ENCODE results near the gene CDK7. TPM values are rescaled to one million over a fixed set of nuclear protein-coding genes. Genes with fewer than 3 reads are reported as not detected.
A peak's percentile ranks its signal among the peaks of the same experiment; 100 is the strongest.

CDK7 gene
- total and polyA plus RNA-seq, 7 experiments from 2014 or later: 18.2 to 28.9 (median 21.8) TPM

- ATAC-seq: no peak
Observed at GRCh38 chr5:69276422-69277174, 41.9 kb downstream of the CDK7 start.

DNA sequence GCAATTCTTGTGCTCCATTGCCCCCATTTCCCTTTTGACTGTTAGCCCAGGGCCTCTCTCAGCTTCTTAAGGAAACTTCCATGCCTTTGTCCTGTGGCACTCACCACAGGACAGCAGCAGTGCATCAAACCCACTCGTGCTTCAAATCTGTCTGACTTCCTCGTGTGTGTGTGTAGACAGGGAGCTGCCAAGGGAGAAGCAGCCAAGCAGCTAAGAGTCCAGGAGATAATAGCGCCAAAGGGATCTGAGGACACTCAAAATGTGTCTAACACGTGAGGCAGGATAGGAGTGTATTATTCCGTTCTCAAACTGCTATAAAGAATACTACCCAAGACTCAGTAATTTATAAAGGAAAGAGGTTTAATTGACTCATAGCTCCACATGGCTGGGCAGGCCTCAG is 44.8 kb downstream of the CDK7 start:
- Mint-ChIP-seq H3K4me1 (no peaks in the 10 kb centered on the region), H3K9me3 (no peaks in the 10 kb centered on the region), H3K27ac (peak overlapping the region in 3 of 9 donors; percentile 36 to 59 (median 54)), H3K36me3 (peaks cover 4 to 39% (median 19%) of the 10 kb centered on the region in 5 donors), H3K4me3 (no peak overlapping the region), H3K27me3 (no peaks in the 10 kb centered on the region)
- Histone ChIP-seq H3K27me3 (ENCODE audit: control insufficient read depth in 2 of 2, insufficient read depth in 2 of 2, low read length in 2 of 2) (no peaks in the 10 kb centered on the region), H3K27ac (ENCODE audit: low read depth, low read length) (no peak overlapping the region), H3K4me1 (ENCODE audit: control insufficient read depth in 2 of 2, insufficient read depth in 2 of 2, low read length in 2 of 2) (no peaks in the 10 kb centered on the region), H3K36me3 (ENCODE audit: control insufficient read depth in 2 of 3, insufficient read depth in 3 of 3, low read length in 3 of 3) (peaks cover 0 to 26% (median 0%) of the 10 kb centered on the region in 3 experiments), H3K4me3 (ENCODE audit: low read length) (no peak overlapping the region), H3K9me3 (ENCODE audit: control insufficient read depth in 2 of 3, low read length in 3 of 3) (no peaks in the 10 kb centered on the region)
- ChIA-PET CTCF (no interaction called here), POLR2A (interaction anchor here (0.6 kb wide), 1 partner anchor 51 kb away, joined by 3 read pairs; no protein-coding TSS in a partner anchor)
- intact Hi-C loops (cut with micrococcal nuclease): no loop called here
- DNase-seq (no peak), ATAC-seq (no peak)

More at GRCh38 chr5:69276422-69277174, 41.9 kb downstream of the CDK7 start:
- DNase-seq: no peak
- POLR2A ChIA-PET: no interaction called here
- Histone ChIP-seq H3K4me3 (ENCODE audit: low read length) (no peak overlapping the region), H3K27ac (ENCODE audit: low read depth, low read length) (no peak overlapping the region), H3K27me3 (ENCODE audit: control insufficient read depth in 2 of 2, insufficient read depth in 2 of 2, low read length in 2 of 2) (no peaks in the 10 kb centered on the region), H3K4me1 (ENCODE audit: control insufficient read depth in 2 of 2, insufficient read depth in 2 of 2, low read length in 2 of 2) (no peaks in the 10 kb centered on the region), H3K36me3 (ENCODE audit: control insufficient read depth in 2 of 3, insufficient read depth in 3 of 3, low read length in 3 of 3) (peaks cover 0 to 22% (median 5%) of the 10 kb centered on the region in 3 experiments), H3K9me3 (ENCODE audit: control insufficient read depth in 2 of 3, low read length in 3 of 3) (no peaks in the 10 kb centered on the region)
- H3K27me3 Mint-ChIP-seq: no peaks in the 10 kb centered on the region
- no peak overlapping the region for H3K4me3 Mint-ChIP-seq
- no peaks in the 10 kb centered on the region for H3K9me3 Mint-ChIP-seq
- CTCF ChIA-PET: no interaction called here
- intact Hi-C loops (cut with micrococcal nuclease): no loop called here
- H3K36me3 Mint-ChIP-seq: peaks cover 4 to 33% (median 23%) of the 10 kb centered on the region in 5 donors
- no peak overlapping the region for H3K27ac Mint-ChIP-seq
- peaks cover 0 to 14% (median 7%) of the 10 kb centered on the region in 7 donors for H3K4me1 Mint-ChIP-seq

- Histone ChIP-seq H3K4me3 (ENCODE audit: low read length) (no peak overlapping the region), H3K9me3 (ENCODE audit: control insufficient read depth in 2 of 3, low read length in 3 of 3) (no peaks in the 10 kb centered on the region), H3K27me3 (ENCODE audit: control insufficient read depth in 2 of 2, insufficient read depth in 2 of 2, low read length in 2 of 2) (no peaks in the 10 kb centered on the region), H3K4me1 (ENCODE audit: control insufficient read depth in 2 of 2, insufficient read depth in 2 of 2, low read length in 2 of 2) (no peaks in the 10 kb centered on the region), H3K27ac (ENCODE audit: low read depth, low read length) (no peak overlapping the region), H3K36me3 (ENCODE audit: control insufficient read depth in 2 of 3, insufficient read depth in 3 of 3, low read length in 3 of 3) (peaks cover 0 to 30% (median 0%) of the 10 kb centered on the region in 3 experiments)
- CTCF ChIA-PET: no interaction called here
- intact Hi-C loops (cut with micrococcal nuclease): no loop called here
- Mint-ChIP-seq H3K36me3 (peaks cover 4 to 42% (median 18%) of the 10 kb centered on the region in 5 donors), H3K27ac (peak overlapping the region in 2 of 9 donors; percentile 16 to 82), H3K27me3 (no peaks in the 10 kb centered on the region), H3K4me1 (peaks cover 0 to 1% (median 0%) of the 10 kb centered on the region in 7 donors), H3K4me3 (no peak overlapping the region), H3K9me3 (no peaks in the 10 kb centered on the region)
- POLR2A ChIA-PET: no interaction called here
- DNase-seq (no peak), ATAC-seq (no peak)
Observed at GRCh38 chr5:69281114-69281513, 46.4 kb downstream of the CDK7 start.

GRCh38 chr5:69284203-69284602 is 49.5 kb downstream of the CDK7 start:
- Histone ChIP-seq H3K27me3 (ENCODE audit: control insufficient read depth in 2 of 2, insufficient read depth in 2 of 2, low read length in 2 of 2) (no peaks in the 10 kb centered on the region), H3K36me3 (ENCODE audit: control insufficient read depth in 2 of 3, insufficient read depth in 3 of 3, low read length in 3 of 3) (peaks cover 0 to 22% (median 0%) of the 10 kb centered on the region in 3 experiments), H3K27ac (ENCODE audit: low read depth, low read length) (no peak overlapping the region), H3K4me1 (ENCODE audit: control insufficient read depth in 2 of 2, insufficient read depth in 2 of 2, low read length in 2 of 2) (no peaks in the 10 kb centered on the region), H3K4me3 (ENCODE audit: low read length) (no peak overlapping the region), H3K9me3 (ENCODE audit: control insufficient read depth in 2 of 3, low read length in 3 of 3) (no peaks in the 10 kb centered on the region)
- H3K9me3 Mint-ChIP-seq: no peaks in the 10 kb centered on the region
- CTCF ChIA-PET: no interaction called here
- POLR2A ChIA-PET: no interaction called here
- H3K27me3 Mint-ChIP-seq: no peaks in the 10 kb centered on the region
- no peak for DNase-seq
- ATAC-seq: no peak
- peaks cover 0 to 2% (median 0%) of the 10 kb centered on the region in 7 donors for H3K4me1 Mint-ChIP-seq
- H3K36me3 Mint-ChIP-seq: peaks cover 4 to 30% (median 13%) of the 10 kb centered on the region in 5 donors
- no peak overlapping the region for H3K4me3 Mint-ChIP-seq
- intact Hi-C loops (cut with micrococcal nuclease): no loop called here
- H3K27ac Mint-ChIP-seq: peak overlapping the region in 2 of 9 donors; percentile 10 to 29

- intact Hi-C loops (cut with micrococcal nuclease): no loop called here
- Mint-ChIP-seq H3K4me3 (no peak overlapping the region), H3K9me3 (no peaks in the 10 kb centered on the region), H3K27ac (peak overlapping the region in 3 of 9 donors; percentile 2 to 43 (median 12)), H3K27me3 (no peaks in the 10 kb centered on the region), H3K36me3 (peaks cover 0 to 19% (median 9%) of the 10 kb centered on the region in 5 donors), H3K4me1 (peaks cover 0 to 2% (median 0%) of the 10 kb centered on the region in 7 donors)
- H3K36me3 ChIP-seq (ENCODE audit: control insufficient read depth in 2 of 3, insufficient read depth in 3 of 3, low read length in 3 of 3): peaks cover 0 to 11% (median 0%) of the 10 kb centered on the region in 3 experiments
- H3K4me3 ChIP-seq (ENCODE audit: low read length): no peak overlapping the region
- H3K9me3 ChIP-seq (ENCODE audit: control insufficient read depth in 2 of 3, low read length in 3 of 3): no peaks in the 10 kb centered on the region
- POLR2A ChIA-PET: no interaction called here
- DNase-seq (no peak), ATAC-seq (no peak)
- CTCF ChIA-PET: no interaction called here
- no peaks in the 10 kb centered on the region for H3K27me3 ChIP-seq (ENCODE audit: control insufficient read depth in 2 of 2, insufficient read depth in 2 of 2, low read length in 2 of 2)
- no peak overlapping the region for H3K27ac ChIP-seq (ENCODE audit: low read depth, low read length)
- H3K4me1 ChIP-seq (ENCODE audit: control insufficient read depth in 2 of 2, insufficient read depth in 2 of 2, low read length in 2 of 2): no peaks in the 10 kb centered on the region
Observed at GRCh38 chr5:69285448-69286116, 50.9 kb downstream of the CDK7 start.

GRCh38 chr5:69288069-69288468 is 53.4 kb downstream of the CDK7 start:
- Mint-ChIP-seq H3K4me3 (no peak overlapping the region), H3K27me3 (no peaks in the 10 kb centered on the region), H3K4me1 (peaks cover 0 to 2% (median 0%) of the 10 kb centered on the region in 7 donors), H3K9me3 (no peaks in the 10 kb centered on the region), H3K27ac (no peak overlapping the region), H3K36me3 (peaks cover 0 to 24% (median 4%) of the 10 kb centered on the region in 5 donors)
- H3K4me1 ChIP-seq (ENCODE audit: control insufficient read depth in 2 of 2, insufficient read depth in 2 of 2, low read length in 2 of 2): no peaks in the 10 kb centered on the region
- H3K27ac ChIP-seq (ENCODE audit: low read depth, low read length): no peak overlapping the region
- DNase-seq (no peak), ATAC-seq (no peak)
- intact Hi-C loops (cut with micrococcal nuclease): no loop called here
- no peaks in the 10 kb centered on the region for H3K9me3 ChIP-seq (ENCODE audit: control insufficient read depth in 2 of 3, low read length in 3 of 3)
- CTCF ChIA-PET: interaction anchor here (0.6 to 1.1 kb wide), 2 partner anchors 21 to 234 kb away, joined by 3 to 4 read pairs; no protein-coding TSS in a partner anchor
- H3K27me3 ChIP-seq (ENCODE audit: control insufficient read depth in 2 of 2, insufficient read depth in 2 of 2, low read length in 2 of 2): no peaks in the 10 kb centered on the region
- peaks cover 0 to 4% (median 0%) of the 10 kb centered on the region in 3 experiments for H3K36me3 ChIP-seq (ENCODE audit: control insufficient read depth in 2 of 3, insufficient read depth in 3 of 3, low read length in 3 of 3)
- H3K4me3 ChIP-seq (ENCODE audit: low read length): no peak overlapping the region
- POLR2A ChIA-PET: no interaction called here

Data from naive thymus-derived CD4-positive, alpha-beta T cell (primary cell).